Activated effector memory CD4-positive, alpha-beta T cell treated with Interleukin-2 at 50 U/mL for 16 hours (primary cell): ENCODE measurements around the gene GPR108.
A peak's percentile ranks its signal among the peaks of the same experiment; 100 is the strongest.
"Not testable (repeated sequence)": the region's sequence is repeated elsewhere in the genome, so short reads cannot be mapped to it uniquely, and the experiment has no call there.

Experiments used
- DNase-seq: peaks from one replicate; pipeline ENCODE4 v3.0.0-alpha.2; 2020

The GPR108 gene

DNA sequence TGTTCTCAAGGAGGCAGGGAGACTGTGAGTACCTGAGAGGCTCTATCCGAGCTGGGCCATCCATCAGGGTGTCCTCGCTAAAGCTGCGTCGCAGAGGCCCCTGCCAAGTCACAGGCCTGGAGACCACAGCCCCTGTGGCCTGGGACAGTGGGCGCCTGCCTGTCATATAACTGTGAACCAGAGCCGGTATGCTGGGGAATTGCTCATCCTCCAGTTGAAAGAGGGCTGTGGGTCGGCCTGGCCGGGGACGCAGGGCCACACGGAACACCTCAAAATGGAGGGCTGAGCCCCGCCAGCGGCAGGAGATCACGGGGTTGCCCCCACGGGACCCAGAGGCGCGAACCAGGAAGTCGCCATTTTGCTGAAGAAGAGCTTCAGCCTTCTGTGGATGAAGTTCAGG is 23.2 kb upstream of the GPR108 start:
- DNase-seq: no peak

DNA sequence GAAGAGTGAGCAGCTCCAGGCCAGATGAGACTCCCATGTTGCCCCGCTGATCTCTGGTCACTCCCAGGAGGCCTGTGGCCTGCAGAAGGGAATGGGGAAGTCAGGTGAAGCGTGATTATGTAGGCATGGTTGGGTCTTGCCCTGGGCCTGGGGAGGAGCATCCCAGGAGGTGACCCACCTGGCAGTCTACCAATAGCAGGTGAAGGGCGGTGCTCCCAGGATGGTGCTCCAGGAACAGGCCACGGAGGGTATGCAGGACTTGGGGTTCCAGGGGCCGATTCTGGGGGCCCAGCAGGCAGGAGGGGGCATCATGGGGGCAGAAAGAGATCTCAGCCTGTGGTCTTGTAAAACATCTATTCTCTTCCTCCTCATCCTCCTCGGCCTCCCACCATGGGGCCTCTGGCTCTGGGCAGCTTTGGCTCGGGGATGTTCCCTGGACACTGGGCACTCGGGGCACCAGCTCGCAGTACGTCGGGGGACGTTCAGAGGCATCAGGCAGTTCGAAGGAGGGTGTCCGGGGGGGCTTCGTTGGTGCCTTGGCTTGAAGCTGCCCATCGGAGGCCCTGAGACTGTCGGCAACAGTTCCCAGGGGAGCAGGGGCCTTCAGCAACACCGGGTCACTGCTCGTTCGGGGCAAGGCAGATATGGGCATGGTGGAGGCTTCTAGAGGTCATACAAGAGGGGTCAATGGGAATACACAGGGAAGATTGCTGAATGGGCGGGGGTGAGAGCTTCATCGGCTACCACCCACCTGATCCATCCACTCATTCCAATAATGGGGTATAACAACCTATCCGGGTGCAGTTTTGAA is 17.5 kb upstream of the GPR108 start:
- DNase-seq: no peak

DNA sequence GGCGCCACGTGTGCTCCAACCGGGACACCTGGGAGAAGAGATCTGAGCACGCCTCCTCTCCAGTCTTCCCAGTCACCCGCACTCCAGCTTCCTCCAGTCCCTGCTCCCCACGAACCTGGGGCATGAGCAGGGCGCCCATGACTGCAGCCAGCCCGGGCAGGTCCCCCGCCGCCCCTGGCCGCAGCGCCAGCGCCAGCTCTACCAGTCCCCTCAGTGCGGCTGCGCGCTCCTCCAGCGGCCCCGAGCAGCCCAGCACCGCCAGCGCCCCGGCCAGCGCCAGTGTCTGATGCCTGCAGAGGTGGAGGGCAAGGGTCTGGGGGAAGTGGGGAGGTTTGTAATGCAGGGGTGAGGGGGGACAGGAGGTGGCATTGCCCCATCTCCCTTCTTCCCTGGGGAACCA is 16.8 kb upstream of the GPR108 start:
- no peak for DNase-seq

DNA sequence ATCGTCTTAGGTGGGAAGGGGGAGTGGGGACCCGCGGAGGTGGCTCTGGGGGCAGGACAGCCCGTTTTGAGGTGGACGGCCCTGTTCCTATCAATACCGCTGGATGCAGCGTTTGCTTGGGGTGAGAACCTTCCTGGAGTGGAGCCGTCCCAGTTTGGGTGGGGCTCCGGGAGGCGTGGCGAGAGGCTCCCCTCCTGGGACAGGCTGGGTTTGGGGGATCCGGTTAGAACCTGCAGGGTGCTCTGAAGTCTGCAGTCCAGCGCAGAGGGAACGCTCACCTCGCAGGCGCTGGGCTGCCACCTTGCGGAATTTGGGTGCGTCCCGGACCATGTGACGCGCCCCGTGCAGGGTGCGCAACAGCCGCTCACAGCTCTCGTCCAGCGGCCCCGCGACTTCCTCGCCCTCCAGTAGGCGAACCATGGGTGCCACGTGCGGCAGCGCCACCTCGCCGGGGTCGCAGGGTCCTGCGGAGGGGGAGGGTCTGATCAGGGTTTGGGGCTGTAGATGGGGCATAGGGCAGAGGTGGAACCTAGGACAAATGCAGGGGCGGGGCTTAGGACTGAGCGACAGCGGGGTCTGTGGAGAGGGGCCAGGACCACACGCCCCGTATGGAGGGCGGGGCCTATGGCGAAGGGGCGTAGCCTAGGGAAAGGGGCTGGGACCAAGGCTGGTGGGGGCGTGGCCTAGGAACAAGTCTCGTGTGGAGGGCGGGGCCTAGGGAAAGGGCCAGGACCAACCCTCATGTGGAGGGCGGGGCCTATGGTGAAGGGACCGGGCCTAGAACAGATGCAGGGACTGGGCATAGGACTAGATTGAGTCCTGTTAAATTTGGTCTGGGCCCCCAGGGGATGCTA is 16.0 kb upstream of the GPR108 start:
- DNase-seq: peak; percentile 59

DNA sequence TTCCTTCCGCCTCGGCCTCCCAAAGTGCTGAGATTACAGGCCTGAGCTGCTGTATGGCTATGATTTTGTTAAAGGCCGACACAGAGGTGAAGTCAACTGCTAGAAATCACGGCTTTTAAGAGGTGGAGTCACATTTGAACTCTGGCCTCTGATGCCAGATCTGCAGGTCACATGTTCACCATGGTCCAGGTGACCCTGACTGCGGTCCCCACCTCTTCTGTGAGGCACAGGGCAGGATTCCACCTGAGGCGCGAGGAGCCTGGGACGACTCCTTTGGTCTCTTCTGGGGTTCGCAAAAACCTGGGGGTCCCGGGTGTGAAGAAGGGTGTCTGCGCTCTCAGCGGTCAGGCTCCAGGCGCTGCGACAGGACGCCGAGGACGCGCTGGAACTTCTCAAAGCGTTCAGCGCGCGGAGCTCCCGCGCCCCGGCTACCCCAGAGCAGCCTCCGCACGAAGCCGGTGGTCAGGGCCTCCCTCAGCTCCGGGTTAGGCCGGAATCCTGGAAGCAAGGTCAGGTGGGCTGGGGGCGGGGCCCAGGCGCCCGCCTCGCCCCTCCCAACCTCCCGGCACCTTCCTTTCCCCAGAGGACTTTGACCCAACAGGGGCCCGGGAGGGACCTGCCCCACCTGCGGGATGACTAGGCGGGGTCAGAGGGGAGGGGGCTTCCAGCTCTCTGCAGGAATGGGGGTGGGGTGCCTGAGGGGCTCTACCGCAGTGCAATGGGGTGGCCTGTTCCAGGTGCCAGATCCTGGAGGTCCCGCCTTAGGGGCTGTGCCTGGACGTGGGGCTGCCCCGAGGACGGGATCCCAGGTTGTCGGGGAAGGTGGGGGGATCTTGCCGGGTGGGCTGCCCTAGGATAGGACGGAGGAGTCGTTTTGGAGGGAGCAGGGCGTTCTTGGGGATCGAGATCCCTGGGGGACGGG is 15.1 kb upstream of the GPR108 start:
- no peak for DNase-seq

DNA sequence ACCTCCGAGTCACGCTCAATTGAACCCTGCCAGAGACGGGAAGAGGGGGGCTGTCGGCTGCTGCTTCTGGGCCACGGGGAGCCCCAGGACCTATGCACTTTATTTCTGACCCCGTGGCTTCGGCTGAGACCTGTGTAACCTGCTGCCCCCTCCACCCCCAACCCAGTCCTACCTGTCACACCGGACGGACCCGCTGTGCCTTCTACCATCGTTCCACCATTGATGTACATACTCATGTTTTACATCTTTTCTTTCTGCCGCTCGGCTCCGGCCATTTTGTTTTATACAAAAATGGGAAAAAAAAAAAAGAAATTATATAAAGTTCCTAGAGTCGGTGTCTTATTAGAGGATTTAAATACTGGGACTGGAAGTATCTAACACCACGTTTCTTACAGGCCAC is 13.8 kb upstream of the GPR108 start:
- no peak for DNase-seq

DNA sequence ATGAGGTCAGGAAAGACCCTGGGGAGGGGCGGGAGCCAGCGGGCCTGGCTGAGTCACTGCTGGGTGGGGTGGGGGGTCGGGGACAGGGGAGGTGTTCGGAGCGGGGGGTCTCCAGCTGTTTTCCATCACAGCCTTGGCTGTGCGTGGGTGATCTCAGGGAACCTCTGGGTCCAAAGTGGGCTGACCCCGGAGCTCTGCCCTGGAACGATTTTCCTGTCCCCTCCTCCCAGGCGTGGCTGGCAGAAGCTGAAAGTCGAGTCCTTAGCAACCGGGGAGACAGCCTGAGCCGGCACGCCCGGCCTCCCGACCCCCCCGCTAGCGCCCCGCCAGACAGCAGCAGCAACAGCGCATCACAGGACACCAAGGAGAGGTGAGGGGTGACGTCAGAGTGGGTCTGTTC is 12.7 kb upstream of the GPR108 start:
- no peak for DNase-seq

DNA sequence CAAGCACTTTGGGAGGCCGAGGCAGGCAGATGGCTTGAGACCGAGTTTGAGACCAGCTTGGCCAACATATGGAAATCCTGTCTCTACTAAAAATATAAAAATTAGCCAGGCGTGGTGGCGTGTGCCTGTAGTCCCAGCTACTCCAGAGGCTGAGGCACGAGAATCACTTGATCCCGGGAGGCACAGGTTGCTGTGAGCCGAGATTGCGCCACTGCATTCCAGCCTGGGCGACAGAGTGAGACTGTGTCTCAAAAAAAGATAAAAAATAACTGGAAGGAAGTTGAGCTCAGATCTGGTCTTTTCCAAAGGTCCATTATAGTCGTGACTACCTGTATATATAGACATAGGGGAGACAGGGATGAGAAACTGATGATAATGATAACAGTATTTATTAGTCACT is 11.2 kb upstream of the GPR108 start:
- DNase-seq: not testable (repeated sequence)

DNA sequence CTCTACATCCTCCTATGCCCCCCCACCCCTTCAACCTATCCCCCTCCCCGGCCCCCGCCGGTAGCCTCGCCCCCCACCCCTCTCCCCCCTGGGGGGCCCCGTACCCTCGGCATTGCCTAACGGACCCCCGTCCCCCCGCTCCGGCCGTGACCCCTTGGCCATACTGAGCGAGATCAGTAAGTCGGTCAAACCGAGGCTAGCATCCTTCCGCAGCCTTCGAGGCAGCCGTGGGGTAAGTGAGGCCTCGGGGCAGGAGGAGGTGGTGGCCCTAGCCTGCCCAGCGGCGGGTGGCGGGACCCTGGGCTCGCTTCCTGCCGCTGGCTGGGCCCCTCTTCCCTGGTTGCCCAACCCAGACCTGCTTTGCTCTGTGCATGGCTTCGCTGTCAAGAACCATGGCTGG is 8.6 kb upstream of the GPR108 start:
- DNase-seq: no peak

DNA sequence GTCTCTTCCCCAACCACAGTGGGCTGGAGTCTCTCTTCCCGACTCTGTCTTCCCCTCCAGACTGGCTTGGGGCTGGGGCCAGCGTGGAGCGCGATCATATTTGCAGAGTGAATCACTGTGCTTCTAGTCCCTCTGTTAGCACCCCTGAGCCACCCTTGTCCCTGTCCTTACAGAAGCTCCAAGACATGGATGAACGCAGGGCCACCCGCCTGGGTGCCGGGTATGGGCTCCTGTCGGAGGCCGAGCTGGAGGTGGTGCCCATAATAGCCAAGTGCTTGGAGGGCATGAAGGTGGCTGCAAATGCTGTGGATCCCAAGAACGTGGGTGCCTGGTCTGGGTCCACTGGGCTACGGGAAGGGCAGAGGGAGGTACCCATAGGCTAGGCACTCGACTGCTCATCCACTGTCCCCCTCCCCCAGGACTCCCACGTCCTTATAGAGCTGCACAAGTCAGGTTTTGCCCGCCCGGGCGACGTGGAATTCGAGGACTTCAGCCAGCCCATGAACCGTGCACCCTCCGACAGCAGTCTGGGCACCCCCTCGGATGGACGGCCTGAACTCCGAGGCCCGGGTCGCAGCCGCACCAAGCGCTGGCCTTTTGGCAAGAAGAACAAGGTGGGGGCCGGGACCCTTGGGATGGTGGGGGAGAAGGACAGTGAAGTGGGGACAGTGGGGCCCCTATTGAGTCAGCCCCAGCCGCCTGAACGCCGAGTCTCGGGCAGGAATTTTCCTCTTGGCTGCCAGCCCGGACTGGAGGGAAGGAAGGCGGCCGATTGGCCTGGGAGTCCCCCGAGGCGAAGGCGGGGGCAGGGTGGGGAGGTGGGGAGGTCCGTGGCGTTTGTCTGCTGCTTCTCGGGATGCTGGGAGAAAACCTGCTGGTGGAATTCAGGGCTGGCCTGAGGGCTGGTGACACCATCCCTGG is 7.3 kb upstream of the GPR108 start:
- DNase-seq: no peak

DNA sequence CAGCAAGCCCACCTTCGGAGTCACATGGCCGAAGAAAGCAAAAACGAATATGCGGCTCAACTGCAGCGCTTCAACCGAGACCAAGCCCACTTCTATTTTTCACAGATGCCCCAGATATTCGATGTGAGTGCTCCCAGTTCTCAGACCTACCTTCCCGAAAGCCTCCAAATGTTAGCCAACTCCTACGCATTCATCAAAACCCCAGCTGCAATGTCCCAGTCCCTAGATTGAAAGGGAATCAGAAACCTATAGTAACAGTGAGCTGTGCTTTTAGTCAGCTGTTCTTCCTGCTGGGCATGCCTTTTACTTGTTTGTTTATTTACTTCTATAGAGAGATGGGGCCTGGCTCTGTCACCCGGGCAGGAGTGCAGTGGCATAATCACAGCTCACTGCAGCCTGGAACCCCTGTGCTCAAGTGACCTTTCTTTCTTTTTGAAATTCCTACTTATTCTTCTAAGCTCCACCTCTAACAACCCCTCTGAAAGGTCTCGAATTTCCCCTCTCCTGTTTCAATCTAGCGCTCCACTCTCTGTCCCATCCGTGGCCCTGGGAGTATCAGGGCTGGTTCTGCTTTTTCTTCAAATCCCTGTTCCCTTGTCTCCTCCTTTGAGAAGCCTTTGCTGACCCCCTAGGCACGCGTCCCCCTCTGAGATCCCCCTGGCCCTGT is 6.5 kb upstream of the GPR108 start:
- no peak for DNase-seq

DNA sequence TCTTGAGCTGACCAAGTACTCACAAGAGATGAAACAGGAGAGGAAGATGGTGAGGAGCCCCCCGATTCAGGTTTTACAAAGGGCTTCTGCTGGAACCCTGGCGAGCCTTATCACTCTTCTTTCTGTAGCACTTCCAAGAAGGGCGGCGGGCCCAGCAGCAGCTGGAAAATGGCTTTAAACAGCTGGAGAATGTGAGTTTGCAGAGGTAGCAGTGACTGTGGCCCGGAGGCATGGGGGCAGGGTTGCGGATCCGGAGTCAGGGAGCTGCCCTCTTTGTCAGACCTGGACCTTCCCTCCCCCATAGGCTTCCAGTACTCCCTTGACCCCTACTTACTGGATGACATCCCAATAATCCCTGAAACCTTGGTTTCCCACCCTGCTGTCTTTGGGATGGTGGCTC is 5.7 kb upstream of the GPR108 start:
- no peak for DNase-seq

DNA sequence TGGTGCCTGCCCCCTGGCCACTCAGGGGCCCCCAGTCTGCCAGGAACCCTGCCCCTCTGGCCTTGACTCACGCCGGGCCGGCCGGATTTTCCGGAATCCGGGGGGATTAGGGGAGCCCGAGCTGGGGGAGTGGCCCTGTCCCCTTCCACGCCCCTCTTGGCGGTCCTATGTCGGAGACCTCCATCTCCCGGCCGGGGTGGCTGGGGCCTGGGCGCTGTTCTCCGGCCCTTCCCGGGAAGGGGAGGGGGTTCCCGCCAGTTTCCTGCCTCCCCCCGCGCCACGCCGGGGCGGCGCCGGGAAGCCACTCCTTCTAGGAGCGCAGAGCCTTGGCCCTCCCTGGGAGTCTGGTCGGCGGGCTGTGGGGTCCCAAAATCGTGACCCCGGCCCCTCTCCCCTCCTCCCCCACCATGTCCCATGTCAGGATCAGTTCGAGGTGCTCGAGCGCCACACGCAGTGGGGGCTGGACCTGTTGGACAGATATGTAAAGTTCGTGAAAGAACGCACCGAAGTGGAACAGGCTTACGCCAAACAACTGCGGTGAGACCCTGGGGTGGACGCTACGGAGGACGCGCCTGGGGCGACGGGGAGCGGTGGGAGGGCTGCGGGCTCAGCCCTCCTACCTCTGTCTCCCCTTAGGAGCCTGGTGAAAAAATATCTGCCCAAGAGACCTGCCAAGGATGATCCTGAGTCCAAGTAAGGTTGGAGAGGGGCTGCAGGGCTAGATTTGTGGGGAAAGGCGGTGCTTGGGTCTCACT is 3.4 kb upstream of the GPR108 start:
- DNase-seq: no peak

DNA sequence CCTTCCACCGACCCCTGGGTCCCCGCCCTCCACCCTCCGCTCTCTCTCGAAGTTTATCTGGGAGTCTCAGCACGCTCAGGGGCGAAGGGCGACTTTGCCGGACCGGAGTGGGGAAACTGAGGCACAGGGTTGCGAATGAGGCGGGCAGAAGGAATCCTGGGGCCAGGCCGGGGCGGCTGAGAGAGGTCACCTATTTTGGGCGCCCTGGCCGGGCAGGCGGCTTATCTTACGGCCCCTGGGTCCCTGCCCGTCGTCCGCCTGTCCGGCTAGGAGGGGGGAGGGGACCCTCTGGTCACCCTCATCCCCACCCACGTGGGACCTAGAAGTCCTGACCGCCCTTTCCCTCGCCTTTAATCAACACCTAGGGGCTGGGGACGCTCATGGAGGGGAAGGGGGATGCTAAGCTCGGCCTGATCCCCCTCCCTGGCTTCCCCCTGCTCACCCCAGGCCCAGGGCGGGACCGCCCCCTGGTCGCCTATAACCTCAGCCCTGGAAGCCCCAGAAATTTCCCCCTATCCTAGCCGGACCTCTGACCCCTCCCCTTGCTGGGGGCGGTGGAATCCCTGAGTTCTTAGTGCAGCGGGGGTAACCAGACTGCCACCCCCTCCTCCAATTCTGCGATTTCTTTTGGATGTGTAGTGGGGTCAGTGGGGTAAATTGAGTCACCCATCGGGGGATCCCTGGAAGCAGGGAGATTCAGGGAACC is 2.7 kb upstream of the GPR108 start:
- no peak for DNase-seq

DNA sequence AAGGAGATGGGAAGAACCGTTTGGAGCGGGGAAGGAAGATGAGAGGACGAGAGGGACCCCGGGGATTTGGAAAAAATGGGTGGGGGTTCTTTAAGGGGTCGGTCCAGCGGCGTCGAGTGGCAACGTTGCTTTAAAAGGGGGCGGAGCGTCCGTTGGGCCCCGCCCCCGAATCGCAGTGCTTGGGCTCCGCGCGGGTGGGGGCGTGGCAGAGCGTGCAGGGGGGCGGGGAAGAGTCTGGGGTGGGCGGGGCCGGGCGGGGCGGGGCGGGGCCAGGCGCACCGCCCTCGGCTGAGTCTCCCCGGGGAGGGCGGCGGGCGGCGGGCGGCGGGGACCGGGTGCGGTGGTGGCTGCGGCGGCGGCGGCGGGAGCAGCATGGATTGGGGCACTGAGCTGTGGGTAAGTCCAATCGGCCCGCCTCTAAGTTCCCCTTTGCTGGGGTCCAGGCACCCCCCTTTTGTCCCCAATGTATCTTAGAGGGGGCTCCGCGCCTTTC is 2.1 kb upstream of the GPR108 start, which contains the start of gene TRIP10:
TSS of gene TRIP10 (plus strand) at position 291 of the 493 bp plus-strand sequence. CDS start at position 373, 82 bp downstream.
- DNase-seq: peak; percentile 82

DNA sequence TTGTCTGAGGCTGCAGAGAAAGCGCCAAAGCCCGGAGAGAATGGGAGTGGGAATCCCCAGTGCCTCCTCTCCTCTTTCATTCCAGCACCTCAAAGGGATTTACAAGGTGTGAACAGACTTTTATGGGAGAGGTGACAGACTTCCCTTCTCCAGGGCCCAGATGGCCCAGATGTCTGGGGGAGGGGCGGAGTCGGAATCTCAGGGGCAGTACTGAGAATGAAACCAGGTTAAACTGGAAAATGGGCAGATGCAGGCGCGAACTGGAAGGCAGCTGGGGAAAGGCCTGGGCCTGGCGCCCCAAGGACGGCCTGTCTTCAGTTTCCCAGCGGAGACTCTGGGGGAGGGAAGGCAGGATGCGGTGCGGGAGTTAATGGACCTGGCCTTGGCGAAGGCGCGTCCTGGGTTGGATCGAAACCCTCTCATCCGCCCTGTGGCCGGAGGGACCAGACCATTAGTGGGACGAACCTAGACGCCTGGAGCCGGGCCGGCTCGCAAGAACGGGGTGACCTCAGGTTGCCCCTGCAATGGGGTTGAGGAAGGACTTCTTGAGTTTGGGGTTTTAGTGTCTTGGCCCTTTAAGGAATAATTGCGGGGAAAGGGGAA is 1.5 kb upstream of the GPR108 start:
- DNase-seq: no peak

DNA sequence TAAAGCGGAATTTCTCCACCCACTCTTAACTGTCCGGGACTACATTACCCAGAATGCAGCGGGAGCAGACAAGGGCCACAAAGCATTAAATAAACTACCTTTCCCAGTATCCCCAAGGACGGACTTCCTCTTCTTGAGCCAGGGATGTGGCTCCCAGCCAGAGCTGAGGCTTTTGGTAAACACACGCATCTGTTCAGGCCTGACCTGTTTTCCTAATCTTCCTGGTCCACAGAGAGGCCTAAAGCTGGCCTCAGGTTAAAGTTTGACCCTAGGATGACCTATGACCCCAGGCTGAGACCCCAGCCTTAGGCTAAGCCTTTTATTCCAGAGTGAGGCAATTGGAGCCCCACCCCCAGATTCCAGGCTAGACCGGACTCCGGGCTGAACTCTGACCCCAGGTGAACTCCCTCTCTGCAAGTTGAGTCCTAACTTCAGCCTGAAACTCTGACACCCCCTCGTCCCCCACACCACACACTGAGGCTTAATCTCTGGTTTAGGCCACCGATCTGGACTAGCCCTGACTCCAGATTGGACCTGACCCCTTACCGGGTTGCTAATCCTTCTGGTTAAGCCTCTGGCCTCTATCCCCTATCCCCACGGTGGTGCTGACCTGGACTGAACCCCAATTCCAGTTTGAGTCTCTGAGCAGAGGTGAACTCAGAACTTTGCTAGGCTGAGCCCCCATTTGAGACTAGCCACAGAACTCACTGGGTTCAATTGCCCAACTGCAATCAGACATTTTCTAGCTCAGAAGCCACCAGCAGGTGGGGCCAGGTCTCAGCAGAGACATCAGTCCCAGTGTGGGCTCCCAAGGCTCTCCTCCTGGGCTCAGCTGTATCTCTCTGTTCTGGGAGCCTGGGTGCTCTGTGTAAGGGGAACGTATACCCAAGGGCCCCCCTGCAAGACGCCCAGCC is 750 bp upstream of the GPR108 start:
- peak; percentile 67 for DNase-seq

DNA sequence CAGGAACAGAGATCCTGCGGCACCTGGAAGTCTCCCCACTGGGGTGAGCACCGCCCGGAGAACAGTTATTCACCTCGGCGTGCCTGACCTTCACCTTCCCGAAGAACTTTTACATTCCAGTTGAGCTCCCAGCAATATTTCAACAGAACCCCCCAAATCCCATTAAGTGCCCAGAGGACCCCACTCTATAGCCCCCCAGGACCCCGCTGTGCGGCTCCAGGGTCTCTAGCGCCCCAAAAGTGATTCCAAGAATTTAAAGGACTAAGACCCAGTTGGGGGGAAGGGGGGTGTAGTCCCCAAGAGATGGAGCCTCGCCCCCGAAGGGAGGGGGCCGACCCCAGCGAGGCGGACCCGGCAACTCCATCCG is 480 bp downstream of the GPR108 start:
- no peak for DNase-seq
